Body of pancreas (tissue), 4 donors: ENCODE measurements around the gene C10orf95.

ENCODE experiments used
- POLR2A ChIP-seq, 3 donors: fragments of 450-650 bp; IDR thresholded peaks; one replicate each; pipeline ENCODE4 v1.6.1; 2016; ENCODE audit warnings: antibody characterized with exemption in 3 of 3, mild to moderate bottlenecking in 2 of 3
- TF ChIP-seq, protein P1 (sequence below), 7 experiments: fragments of 450-650 bp in 4 of 7; fragments of 200-600 bp in 3 of 7; sonication (generic) in 3 of 7; IDR thresholded peaks; one replicate each; pipeline ENCODE4 v1.5.1; 2016 to 2019; ENCODE audit warnings: antibody characterized with exemption in 7 of 7

DNA sequence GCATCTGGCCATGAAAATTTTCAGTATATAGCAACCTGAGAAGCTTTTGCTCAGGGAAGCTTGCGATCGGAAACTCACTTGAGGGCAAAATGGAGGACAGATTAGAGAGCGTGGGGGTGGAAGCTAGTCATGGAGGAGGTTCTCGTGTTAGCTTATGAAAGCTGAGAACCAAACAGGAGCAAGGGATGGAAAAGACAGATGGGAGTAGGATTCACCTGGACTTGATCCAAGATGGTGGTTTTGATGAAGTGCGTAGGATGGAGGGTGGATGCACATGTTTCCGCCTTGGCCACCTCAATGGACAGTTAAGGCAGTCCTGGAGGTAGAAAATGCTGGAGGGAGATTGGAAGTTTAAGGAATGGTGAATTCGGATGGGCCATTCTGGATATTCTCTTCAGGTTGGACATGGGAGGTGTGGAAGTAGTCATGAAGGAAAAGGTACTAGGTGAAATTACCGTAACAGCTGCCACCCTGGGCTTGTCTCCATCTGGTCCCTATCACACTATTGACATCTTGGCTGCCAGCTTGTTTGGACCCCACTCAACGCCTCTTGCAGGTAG, 6.3 kb upstream of the C10orf95 start:
- no peak for TF ChIP-seq POLR2A (IDR thresholded peaks at IDR 0.05)
- TF ChIP-seq, protein P1, sequence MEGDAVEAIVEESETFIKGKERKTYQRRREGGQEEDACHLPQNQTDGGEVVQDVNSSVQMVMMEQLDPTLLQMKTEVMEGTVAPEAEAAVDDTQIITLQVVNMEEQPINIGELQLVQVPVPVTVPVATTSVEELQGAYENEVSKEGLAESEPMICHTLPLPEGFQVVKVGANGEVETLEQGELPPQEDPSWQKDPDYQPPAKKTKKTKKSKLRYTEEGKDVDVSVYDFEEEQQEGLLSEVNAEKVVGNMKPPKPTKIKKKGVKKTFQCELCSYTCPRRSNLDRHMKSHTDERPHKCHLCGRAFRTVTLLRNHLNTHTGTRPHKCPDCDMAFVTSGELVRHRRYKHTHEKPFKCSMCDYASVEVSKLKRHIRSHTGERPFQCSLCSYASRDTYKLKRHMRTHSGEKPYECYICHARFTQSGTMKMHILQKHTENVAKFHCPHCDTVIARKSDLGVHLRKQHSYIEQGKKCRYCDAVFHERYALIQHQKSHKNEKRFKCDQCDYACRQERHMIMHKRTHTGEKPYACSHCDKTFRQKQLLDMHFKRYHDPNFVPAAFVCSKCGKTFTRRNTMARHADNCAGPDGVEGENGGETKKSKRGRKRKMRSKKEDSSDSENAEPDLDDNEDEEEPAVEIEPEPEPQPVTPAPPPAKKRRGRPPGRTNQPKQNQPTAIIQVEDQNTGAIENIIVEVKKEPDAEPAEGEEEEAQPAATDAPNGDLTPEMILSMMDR (IDR thresholded peaks at IDR 0.05): no peak
